Right lobe of liver (tissue), 4 donors: ENCODE measurements around the gene KBTBD13.

Experiments used
- POLR2A ChIP-seq: fragments of 450-650 bp; IDR thresholded peaks from one replicate; pipeline ENCODE4 v1.6.1; 2017; ENCODE audit warnings: antibody characterized with exemption, mild to moderate bottlenecking
- TF ChIP-seq, protein P1 (sequence below), 4 donors: fragments of 200-600 bp in 3 of 4; fragments of 450-650 bp in 1 of 4; IDR thresholded peaks; one replicate each; pipeline versions ENCODE4 v1.5.1 to v1.8.0; 2016 to 2022; ENCODE audit warnings: antibody characterized with exemption in 4 of 4, mild to moderate bottlenecking in 2 of 4
- donor health status: DM: no; HTN: no; CAD: no.
- donor health status: DM: no; HTN: no; CAD: no.
- donor health status: DM: no; HTN: yes; CAD: no.

DNA sequence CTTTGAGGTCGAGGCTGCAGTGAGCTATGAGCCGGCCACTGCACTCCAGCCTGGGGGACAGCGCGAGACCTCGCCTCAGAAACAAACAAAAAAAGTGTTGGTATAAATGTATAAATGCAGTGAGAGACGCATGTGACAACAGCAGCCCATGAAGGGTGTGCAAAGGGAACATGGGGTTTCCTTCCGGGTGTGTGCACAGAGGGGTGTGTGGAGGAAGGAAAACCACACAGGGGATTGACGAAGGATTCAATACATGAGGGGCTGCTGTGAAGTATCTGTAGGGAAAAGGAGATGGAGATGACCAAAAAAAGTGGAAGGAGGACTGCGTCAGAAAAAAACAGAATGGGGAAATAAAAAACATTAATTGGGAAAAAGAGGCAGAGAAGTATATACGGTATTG is 48.2 kb upstream of the KBTBD13 start:
- TF ChIP-seq, protein P1, sequence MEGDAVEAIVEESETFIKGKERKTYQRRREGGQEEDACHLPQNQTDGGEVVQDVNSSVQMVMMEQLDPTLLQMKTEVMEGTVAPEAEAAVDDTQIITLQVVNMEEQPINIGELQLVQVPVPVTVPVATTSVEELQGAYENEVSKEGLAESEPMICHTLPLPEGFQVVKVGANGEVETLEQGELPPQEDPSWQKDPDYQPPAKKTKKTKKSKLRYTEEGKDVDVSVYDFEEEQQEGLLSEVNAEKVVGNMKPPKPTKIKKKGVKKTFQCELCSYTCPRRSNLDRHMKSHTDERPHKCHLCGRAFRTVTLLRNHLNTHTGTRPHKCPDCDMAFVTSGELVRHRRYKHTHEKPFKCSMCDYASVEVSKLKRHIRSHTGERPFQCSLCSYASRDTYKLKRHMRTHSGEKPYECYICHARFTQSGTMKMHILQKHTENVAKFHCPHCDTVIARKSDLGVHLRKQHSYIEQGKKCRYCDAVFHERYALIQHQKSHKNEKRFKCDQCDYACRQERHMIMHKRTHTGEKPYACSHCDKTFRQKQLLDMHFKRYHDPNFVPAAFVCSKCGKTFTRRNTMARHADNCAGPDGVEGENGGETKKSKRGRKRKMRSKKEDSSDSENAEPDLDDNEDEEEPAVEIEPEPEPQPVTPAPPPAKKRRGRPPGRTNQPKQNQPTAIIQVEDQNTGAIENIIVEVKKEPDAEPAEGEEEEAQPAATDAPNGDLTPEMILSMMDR (IDR thresholded peaks at IDR 0.05), result no peak
- TF ChIP-seq POLR2A, result no peak
